ENCODE measurements around the gene TMEM8B. TPM values are rescaled to one million over a fixed set of nuclear protein-coding genes. Genes with fewer than 3 reads are reported as not detected.

The TMEM8B gene, protein sequence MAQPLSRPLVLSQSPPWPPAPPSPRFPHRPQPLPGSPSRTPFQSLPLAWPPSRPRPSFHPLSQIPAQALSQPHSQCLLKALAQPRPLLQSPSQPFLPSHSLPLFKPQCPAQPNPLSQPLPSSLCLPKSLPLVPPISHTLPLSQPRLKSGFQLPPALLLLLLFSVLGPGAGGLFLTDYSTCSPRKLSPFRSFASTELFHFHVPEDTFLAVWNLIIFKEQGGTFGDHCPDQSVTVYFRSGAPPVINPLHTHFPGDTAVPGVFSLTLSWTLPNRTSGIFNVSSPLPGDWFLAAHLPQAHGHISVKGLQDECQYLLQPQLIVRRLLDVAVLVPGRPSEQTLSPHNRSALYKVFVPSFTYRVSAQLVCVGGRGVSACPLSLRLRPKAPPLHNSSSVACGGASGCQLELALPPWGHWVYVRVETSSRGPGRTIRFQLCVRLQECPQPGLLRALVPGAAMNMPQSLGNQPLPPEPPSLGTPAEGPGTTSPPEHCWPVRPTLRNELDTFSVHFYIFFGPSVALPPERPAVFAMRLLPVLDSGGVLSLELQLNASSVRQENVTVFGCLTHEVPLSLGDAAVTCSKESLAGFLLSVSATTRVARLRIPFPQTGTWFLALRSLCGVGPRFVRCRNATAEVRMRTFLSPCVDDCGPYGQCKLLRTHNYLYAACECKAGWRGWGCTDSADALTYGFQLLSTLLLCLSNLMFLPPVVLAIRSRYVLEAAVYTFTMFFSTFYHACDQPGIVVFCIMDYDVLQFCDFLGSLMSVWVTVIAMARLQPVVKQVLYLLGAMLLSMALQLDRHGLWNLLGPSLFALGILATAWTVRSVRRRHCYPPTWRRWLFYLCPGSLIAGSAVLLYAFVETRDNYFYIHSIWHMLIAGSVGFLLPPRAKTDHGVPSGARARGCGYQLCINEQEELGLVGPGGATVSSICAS
- 9.9 TPM for polyA plus RNA-seq (2012; ENCODE audit: insufficient read length, low read depth)

- TF ChIP-seq, protein P1, sequence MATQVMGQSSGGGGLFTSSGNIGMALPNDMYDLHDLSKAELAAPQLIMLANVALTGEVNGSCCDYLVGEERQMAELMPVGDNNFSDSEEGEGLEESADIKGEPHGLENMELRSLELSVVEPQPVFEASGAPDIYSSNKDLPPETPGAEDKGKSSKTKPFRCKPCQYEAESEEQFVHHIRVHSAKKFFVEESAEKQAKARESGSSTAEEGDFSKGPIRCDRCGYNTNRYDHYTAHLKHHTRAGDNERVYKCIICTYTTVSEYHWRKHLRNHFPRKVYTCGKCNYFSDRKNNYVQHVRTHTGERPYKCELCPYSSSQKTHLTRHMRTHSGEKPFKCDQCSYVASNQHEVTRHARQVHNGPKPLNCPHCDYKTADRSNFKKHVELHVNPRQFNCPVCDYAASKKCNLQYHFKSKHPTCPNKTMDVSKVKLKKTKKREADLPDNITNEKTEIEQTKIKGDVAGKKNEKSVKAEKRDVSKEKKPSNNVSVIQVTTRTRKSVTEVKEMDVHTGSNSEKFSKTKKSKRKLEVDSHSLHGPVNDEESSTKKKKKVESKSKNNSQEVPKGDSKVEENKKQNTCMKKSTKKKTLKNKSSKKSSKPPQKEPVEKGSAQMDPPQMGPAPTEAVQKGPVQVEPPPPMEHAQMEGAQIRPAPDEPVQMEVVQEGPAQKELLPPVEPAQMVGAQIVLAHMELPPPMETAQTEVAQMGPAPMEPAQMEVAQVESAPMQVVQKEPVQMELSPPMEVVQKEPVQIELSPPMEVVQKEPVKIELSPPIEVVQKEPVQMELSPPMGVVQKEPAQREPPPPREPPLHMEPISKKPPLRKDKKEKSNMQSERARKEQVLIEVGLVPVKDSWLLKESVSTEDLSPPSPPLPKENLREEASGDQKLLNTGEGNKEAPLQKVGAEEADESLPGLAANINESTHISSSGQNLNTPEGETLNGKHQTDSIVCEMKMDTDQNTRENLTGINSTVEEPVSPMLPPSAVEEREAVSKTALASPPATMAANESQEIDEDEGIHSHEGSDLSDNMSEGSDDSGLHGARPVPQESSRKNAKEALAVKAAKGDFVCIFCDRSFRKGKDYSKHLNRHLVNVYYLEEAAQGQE (IDR thresholded peaks at IDR 0.05; ENCODE audit: insufficient read depth in 1 of 2, low read depth in 2 of 2, low read length in 2 of 2): no peak
- TF ChIP-seq SIN3A (IDR thresholded peaks at IDR 0.05; ENCODE audit: borderline replicate concordance, insufficient read depth, low read length): no peak
- TF ChIP-seq FOXP2 (optimal IDR thresholded peaks at IDR 0.05; ENCODE audit: borderline replicate concordance, extremely low read depth, extremely low read length, insufficient read depth): no peak
- no peak for TF ChIP-seq POLR2AphosphoS5 (IDR thresholded peaks at IDR 0.05; ENCODE audit: low read depth, low read length)
- TF ChIP-seq TAF1 (IDR thresholded peaks at IDR 0.05; ENCODE audit: borderline replicate concordance, insufficient read depth, low read length): no peak
Measured at GRCh38 chr9:35829084-35829763, at the start of gene TMEM8B. TSS of gene TMEM8B (plus strand) at chr9:35829228. CDS start at chr9:35829448, 220 bp downstream.

DNA sequence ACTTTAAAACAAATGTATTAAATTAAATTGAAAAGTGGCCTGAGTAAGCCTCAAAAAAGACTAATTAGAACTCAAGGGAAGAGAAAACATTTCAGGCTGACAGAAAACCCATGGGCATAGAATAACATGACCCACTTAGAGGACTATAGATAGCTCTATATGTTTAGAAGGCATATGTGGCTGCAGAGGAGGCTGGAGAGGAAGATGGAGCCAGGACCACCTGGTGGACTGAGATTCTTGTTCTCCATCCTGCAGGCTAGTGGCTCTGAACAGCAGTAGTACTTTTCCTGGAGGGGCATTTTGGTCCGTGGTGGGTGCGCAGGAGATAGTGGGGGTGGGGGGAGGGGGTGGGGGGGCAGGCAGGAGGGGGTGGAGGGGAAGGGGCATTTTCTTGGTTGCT lies 48.0 kb upstream of the TMEM8B start:
- TF ChIP-seq TAF1 (IDR thresholded peaks at IDR 0.05; ENCODE audit: borderline replicate concordance, insufficient read depth, low read length): no peak
- TF ChIP-seq, protein P1 (IDR thresholded peaks at IDR 0.05; ENCODE audit: insufficient read depth in 1 of 2, low read depth in 2 of 2, low read length in 2 of 2): no peak
- no peak for TF ChIP-seq POLR2AphosphoS5 (IDR thresholded peaks at IDR 0.05; ENCODE audit: low read depth, low read length)
- no peak for TF ChIP-seq SIN3A (IDR thresholded peaks at IDR 0.05; ENCODE audit: borderline replicate concordance, insufficient read depth, low read length)

GRCh38 chr9:35783418-35783817 lies 45.6 kb upstream of the TMEM8B start:
- TF ChIP-seq TAF1 (IDR thresholded peaks at IDR 0.05; ENCODE audit: borderline replicate concordance, insufficient read depth, low read length) (no peak), SIN3A (IDR thresholded peaks at IDR 0.05; ENCODE audit: borderline replicate concordance, insufficient read depth, low read length) (no peak), POLR2AphosphoS5 (IDR thresholded peaks at IDR 0.05; ENCODE audit: low read depth, low read length) (no peak), FOXP2 (optimal IDR thresholded peaks at IDR 0.05; ENCODE audit: borderline replicate concordance, extremely low read depth, extremely low read length, insufficient read depth) (no peak)
- TF ChIP-seq, protein P1 (IDR thresholded peaks at IDR 0.05; ENCODE audit: insufficient read depth in 1 of 2, low read depth in 2 of 2, low read length in 2 of 2): no peak

DNA sequence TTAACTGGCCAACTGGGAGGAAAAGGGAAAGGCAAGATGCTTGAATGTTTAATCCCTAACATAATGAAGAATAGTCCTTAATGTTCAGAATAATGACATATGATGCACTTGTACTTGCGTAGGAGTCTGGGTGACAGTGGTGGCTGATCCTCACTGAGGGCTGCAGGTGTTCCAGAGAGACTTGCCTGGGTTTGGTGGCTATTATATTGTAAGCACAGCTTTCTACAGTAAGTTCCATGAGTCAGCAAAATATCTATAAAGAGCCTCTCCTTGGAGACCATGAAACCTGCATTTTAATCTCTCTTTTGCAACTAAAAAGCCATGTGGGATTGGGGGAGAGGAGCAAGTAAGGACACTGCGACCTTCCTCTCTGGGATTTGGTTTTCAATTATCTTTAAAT lies 39.5 kb upstream of the TMEM8B start:
- TF ChIP-seq POLR2AphosphoS5 (IDR thresholded peaks at IDR 0.05; ENCODE audit: low read depth, low read length): no peak
- TF ChIP-seq TAF1 (IDR thresholded peaks at IDR 0.05; ENCODE audit: borderline replicate concordance, insufficient read depth, low read length): no peak

- TF ChIP-seq TAF1 (IDR thresholded peaks at IDR 0.05; ENCODE audit: borderline replicate concordance, insufficient read depth, low read length) (no peak), FOXP2 (optimal IDR thresholded peaks at IDR 0.05; ENCODE audit: borderline replicate concordance, extremely low read depth, extremely low read length, insufficient read depth) (no peak), SIN3A (IDR thresholded peaks at IDR 0.05; ENCODE audit: borderline replicate concordance, insufficient read depth, low read length) (no peak), POLR2AphosphoS5 (IDR thresholded peaks at IDR 0.05; ENCODE audit: low read depth, low read length) (no peak)
- TF ChIP-seq, protein P1 (IDR thresholded peaks at IDR 0.05; ENCODE audit: insufficient read depth in 1 of 2, low read depth in 2 of 2, low read length in 2 of 2): no peak
Measured at GRCh38 chr9:35790025-35790384, 39.0 kb upstream of the TMEM8B start.

Data from PFSK-1 (cell line).